COLO829 (cell line): Measurements from ENCODE around the gene PWWP2B.

ENCODE experiments used
- DNase-seq: peaks from one replicate; pipeline ENCODE4 v3.0.0; 2012; ENCODE audit warnings: low spot score

Gene PWWP2B

GRCh38 chr10:132397036-132397541 lies at the start of gene PWWP2B:
TSS of gene PWWP2B (plus strand) at chr10:132397200. CDS start at chr10:132397227, 27 bp downstream.
- DNase-seq = no peak

GRCh38 chr10:132347211-132347930 lies 49.6 kb upstream of the PWWP2B start:
- no peak for DNase-seq

GRCh38 chr10:132347931-132348267 lies 49.1 kb upstream of the PWWP2B start:
- no peak for DNase-seq

GRCh38 chr10:132349766-132350165 lies 47.2 kb upstream of the PWWP2B start:
- no peak for DNase-seq

GRCh38 chr10:132350391-132350790 lies 46.6 kb upstream of the PWWP2B start:
- DNase-seq = no peak

- DNase-seq = no peak
Measured at GRCh38 chr10:132350946-132351345, 46.1 kb upstream of the PWWP2B start.

GRCh38 chr10:132351611-132352010 lies 45.4 kb upstream of the PWWP2B start:
- no peak for DNase-seq

- DNase-seq = peak; percentile 43
Measured at GRCh38 chr10:132352462-132353308, 44.3 kb upstream of the PWWP2B start.

- DNase-seq = no peak
Measured at GRCh38 chr10:132353456-132354355, 43.3 kb upstream of the PWWP2B start.

- no peak for DNase-seq
Measured at GRCh38 chr10:132354356-132355094, 42.5 kb upstream of the PWWP2B start.

- no peak for DNase-seq
Measured at GRCh38 chr10:132355297-132355696, 41.7 kb upstream of the PWWP2B start.

GRCh38 chr10:132355754-132356153 lies 41.2 kb upstream of the PWWP2B start:
- DNase-seq = no peak

GRCh38 chr10:132356621-132357195 lies 40.3 kb upstream of the PWWP2B start:
- DNase-seq = no peak

GRCh38 chr10:132357286-132358058 lies 39.5 kb upstream of the PWWP2B start:
- no peak for DNase-seq

GRCh38 chr10:132359305-132360040 lies 37.5 kb upstream of the PWWP2B start:
- DNase-seq = no peak

GRCh38 chr10:132360766-132361447 lies 36.1 kb upstream of the PWWP2B start:
- DNase-seq = no peak

GRCh38 chr10:132361581-132362101 lies 35.4 kb upstream of the PWWP2B start:
- DNase-seq = no peak

- no peak for DNase-seq
Measured at GRCh38 chr10:132362151-132362611, 34.8 kb upstream of the PWWP2B start.

- no peak for DNase-seq
Measured at GRCh38 chr10:132363376-132363775, 33.6 kb upstream of the PWWP2B start.
